HuH-7.5 (cell line): Measurements from ENCODE around the gene ISM1.
A peak's percentile ranks its signal among the peaks of the same experiment; 100 is the strongest.
"Not testable (repeated sequence)": the region's sequence is repeated elsewhere in the genome, so short reads cannot be mapped to it uniquely, and the experiment has no call there.

Experiments
- DNase-seq: peaks from one replicate; pipeline ENCODE4 v3.0.0; 2011; ENCODE audit warnings: low spot score

Gene ISM1

GRCh38 chr20:13221673-13222318 is 722 bp downstream of the ISM1 start:
- DNase-seq: peak; percentile 86

GRCh38 chr20:13222319-13222716 is 1.2 kb downstream of the ISM1 start:
- no peak for DNase-seq

GRCh38 chr20:13223736-13224520 is 2.9 kb downstream of the ISM1 start:
- no peak for DNase-seq

- DNase-seq: no peak
Measured at GRCh38 chr20:13226367-13226766, 5.3 kb downstream of the ISM1 start.

- DNase-seq: no peak
Measured at GRCh38 chr20:13228771-13229170, 7.7 kb downstream of the ISM1 start.

- no peak for DNase-seq
Measured at GRCh38 chr20:13229538-13229937, 8.5 kb downstream of the ISM1 start.

GRCh38 chr20:13231031-13231752 is 10.1 kb downstream of the ISM1 start:
- no peak for DNase-seq

- no peak for DNase-seq
Measured at GRCh38 chr20:13232999-13233398, 11.9 kb downstream of the ISM1 start.

- no peak for DNase-seq
Measured at GRCh38 chr20:13234961-13235360, 13.9 kb downstream of the ISM1 start.

- not testable (repeated sequence) for DNase-seq
Measured at GRCh38 chr20:13236360-13236759, 15.3 kb downstream of the ISM1 start.

- no peak for DNase-seq
Measured at GRCh38 chr20:13236990-13237720, 16.1 kb downstream of the ISM1 start.

GRCh38 chr20:13238001-13238653 is 17.1 kb downstream of the ISM1 start:
- no peak for DNase-seq

GRCh38 chr20:13243826-13244376 is 22.8 kb downstream of the ISM1 start:
- DNase-seq: peak; percentile 63

GRCh38 chr20:13245250-13245723 is 24.2 kb downstream of the ISM1 start:
- DNase-seq: peak; percentile 39

- no peak for DNase-seq
Measured at GRCh38 chr20:13249118-13249797, 28.2 kb downstream of the ISM1 start.

GRCh38 chr20:13249798-13250170 is 28.7 kb downstream of the ISM1 start:
- no peak for DNase-seq

- DNase-seq: no peak
Measured at GRCh38 chr20:13250251-13250650, 29.2 kb downstream of the ISM1 start.

- DNase-seq: no peak
Measured at GRCh38 chr20:13251106-13251903, 30.2 kb downstream of the ISM1 start.

- no peak for DNase-seq
Measured at GRCh38 chr20:13251904-13252297, 30.8 kb downstream of the ISM1 start.

GRCh38 chr20:13255356-13255755 is 34.3 kb downstream of the ISM1 start:
- DNase-seq: no peak
